K562 treated with DMSO at 1 percent for 12 hours (cell line): ENCODE results near the gene SLITRK5. TPM values are rescaled to one million over a fixed set of nuclear protein-coding genes. Genes with fewer than 3 reads are reported as not detected.

ENCODE experiments used
- total RNA-seq: library from RNA; unstranded; fragments of 300-600 nt; gene quantifications from 2 replicates; pipeline ENCODE4 v1.2.3, GENCODE V29; 2022; ENCODE audit not compliant: insufficient read depth

Gene SLITRK5, protein sequence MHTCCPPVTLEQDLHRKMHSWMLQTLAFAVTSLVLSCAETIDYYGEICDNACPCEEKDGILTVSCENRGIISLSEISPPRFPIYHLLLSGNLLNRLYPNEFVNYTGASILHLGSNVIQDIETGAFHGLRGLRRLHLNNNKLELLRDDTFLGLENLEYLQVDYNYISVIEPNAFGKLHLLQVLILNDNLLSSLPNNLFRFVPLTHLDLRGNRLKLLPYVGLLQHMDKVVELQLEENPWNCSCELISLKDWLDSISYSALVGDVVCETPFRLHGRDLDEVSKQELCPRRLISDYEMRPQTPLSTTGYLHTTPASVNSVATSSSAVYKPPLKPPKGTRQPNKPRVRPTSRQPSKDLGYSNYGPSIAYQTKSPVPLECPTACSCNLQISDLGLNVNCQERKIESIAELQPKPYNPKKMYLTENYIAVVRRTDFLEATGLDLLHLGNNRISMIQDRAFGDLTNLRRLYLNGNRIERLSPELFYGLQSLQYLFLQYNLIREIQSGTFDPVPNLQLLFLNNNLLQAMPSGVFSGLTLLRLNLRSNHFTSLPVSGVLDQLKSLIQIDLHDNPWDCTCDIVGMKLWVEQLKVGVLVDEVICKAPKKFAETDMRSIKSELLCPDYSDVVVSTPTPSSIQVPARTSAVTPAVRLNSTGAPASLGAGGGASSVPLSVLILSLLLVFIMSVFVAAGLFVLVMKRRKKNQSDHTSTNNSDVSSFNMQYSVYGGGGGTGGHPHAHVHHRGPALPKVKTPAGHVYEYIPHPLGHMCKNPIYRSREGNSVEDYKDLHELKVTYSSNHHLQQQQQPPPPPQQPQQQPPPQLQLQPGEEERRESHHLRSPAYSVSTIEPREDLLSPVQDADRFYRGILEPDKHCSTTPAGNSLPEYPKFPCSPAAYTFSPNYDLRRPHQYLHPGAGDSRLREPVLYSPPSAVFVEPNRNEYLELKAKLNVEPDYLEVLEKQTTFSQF
- not detected in 2 replicates for total RNA-seq

DNA sequence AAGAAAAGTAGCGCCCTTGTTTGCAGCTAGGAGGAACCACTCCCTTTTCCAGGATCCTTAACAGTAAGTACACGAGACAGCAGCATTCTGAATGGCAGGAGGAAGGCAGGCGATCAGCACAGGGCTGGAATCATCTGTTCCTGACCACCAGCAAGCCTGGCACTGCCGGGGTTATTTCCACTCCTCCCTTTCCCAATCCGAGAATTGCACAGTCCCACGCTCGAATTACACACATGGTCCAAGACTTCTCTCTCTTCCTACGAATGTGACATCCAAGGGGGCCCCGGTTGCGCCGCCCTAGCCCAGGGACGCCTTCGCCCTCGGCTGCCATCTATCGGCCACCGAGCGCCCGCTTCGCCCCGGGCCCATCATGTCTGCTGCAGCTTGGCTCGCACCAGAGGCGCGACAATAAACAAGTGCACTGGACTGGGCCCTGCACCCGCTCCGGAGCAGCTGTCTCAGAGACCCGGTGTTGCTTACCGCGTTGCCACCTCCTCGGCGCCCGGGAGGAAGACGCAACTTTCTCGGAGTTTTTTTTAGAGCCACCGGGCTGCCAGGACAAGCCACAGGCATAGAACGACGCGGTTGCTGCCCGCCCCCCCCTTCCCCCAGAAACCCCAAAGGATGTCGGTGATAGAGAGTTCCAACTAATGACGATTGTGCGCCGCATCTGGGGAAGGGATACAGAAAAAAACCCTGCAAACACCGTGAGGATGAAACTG, at the start of gene SLITRK5:
SLITRK5 (plus strand) TSS at position 341 of the 722 bp plus-strand sequence. CDS start 4,018 bp downstream, outside the sequence.

